KMS-11 (cell line): ENCODE data around the gene CABCOCO1.

Experiments
- H2AFZ ChIP-seq: fragments of 200-600 bp; sonication (generic); 2 replicates; pipeline ENCODE4 v1.6.1; 2016; ENCODE audit warnings: antibody characterized with exemption, mixed run types, low read depth
- H3K27ac ChIP-seq: fragments of 200-600 bp; sonication (generic); 2 replicates; pipeline ENCODE4 v1.6.1; 2016; ENCODE audit warnings: mild to moderate bottlenecking, mixed run types
- H3K27me3 ChIP-seq: fragments of 200-600 bp; sonication (generic); 2 replicates; pipeline ENCODE4 v1.6.1; 2017; ENCODE audit warnings: mild to moderate bottlenecking, low read depth, mixed run types, moderate library complexity; ENCODE audit not compliant: insufficient read depth
- H3K36me3 ChIP-seq: fragments of 200-600 bp; sonication (generic); 2 replicates; pipeline ENCODE4 v1.6.1; 2017; ENCODE audit warnings: mild to moderate bottlenecking, mixed run types; ENCODE audit not compliant: insufficient read depth
- H3K4me1 ChIP-seq: fragments of 200-600 bp; sonication (generic); 2 replicates; pipeline ENCODE4 v1.6.1; 2016; ENCODE audit warnings: mild to moderate bottlenecking, low read depth, mixed run types; ENCODE audit not compliant: poor library complexity, severe bottlenecking
- H3K4me2 ChIP-seq: fragments of 200-600 bp; sonication (generic); 2 replicates; pipeline ENCODE4 v1.7.0; 2016; ENCODE audit warnings: mild to moderate bottlenecking, mixed run types
- H3K4me3 ChIP-seq: fragments of 200-600 bp; sonication (generic); IDR thresholded peaks from 2 replicates; pipeline ENCODE4 v1.6.1; 2017; ENCODE audit warnings: low read depth, low read length, mixed read lengths; ENCODE audit not compliant: insufficient read depth
- H3K79me2 ChIP-seq: fragments of 200-600 bp; sonication (generic); 2 replicates; pipeline ENCODE4 v1.6.1; 2016; ENCODE audit warnings: low read depth, mixed run types; ENCODE audit not compliant: insufficient read depth
- H3K9ac ChIP-seq: fragments of 200-600 bp; sonication (generic); 2 replicates; pipeline ENCODE4 v1.6.1; 2016; ENCODE audit warnings: mild to moderate bottlenecking, mixed run types
- H4K20me1 ChIP-seq: fragments of 200-600 bp; sonication (generic); 2 replicates; pipeline ENCODE4 v1.6.1; 2016; ENCODE audit warnings: mild to moderate bottlenecking, mixed run types; ENCODE audit not compliant: insufficient read depth
- TF ChIP-seq, protein P1 (sequence below): fragments of 200-600 bp; sonication (generic); conservative IDR thresholded peaks from 2 replicates; pipeline ENCODE4 v1.6.1; 2017; ENCODE audit warnings: low read depth, mild to moderate bottlenecking, antibody characterized with exemption, low read length, moderate library complexity, mixed read lengths

The CABCOCO1 gene

DNA sequence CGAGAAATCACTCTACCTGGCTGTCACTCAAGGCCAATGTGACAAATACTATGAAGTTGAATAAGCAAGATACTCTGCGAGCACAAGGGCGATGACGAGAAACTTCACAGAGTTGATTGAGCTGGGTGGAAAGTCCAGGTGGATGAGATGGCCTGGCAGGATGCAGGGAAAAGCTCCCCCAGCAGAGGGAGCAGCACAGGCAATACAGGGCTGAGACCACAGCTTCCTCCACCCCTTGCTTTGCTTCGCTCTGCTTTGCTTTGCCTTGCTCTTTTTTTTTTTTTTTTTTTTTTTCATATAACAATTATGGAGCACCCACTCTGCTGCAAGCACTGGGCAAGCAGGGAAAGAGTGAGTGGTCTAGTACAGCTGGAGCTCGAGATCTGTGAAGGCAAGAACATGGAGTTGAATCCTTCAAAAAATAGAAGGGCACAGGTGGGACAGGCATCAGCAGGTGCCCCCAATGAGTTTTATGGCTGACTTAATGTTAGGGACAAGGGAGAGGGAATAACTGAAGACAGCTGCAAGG, 88.3 kb downstream of the CABCOCO1 start:
- TF ChIP-seq, protein P1, sequence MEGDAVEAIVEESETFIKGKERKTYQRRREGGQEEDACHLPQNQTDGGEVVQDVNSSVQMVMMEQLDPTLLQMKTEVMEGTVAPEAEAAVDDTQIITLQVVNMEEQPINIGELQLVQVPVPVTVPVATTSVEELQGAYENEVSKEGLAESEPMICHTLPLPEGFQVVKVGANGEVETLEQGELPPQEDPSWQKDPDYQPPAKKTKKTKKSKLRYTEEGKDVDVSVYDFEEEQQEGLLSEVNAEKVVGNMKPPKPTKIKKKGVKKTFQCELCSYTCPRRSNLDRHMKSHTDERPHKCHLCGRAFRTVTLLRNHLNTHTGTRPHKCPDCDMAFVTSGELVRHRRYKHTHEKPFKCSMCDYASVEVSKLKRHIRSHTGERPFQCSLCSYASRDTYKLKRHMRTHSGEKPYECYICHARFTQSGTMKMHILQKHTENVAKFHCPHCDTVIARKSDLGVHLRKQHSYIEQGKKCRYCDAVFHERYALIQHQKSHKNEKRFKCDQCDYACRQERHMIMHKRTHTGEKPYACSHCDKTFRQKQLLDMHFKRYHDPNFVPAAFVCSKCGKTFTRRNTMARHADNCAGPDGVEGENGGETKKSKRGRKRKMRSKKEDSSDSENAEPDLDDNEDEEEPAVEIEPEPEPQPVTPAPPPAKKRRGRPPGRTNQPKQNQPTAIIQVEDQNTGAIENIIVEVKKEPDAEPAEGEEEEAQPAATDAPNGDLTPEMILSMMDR: peak; percentile 50
- Histone ChIP-seq H3K27me3 (no peaks in the 10 kb centered on the region), H3K79me2 (no peaks in the 10 kb centered on the region), H3K9ac (no peak overlapping the region), H3K4me2 (no peak overlapping the region), H3K36me3 (no peaks in the 10 kb centered on the region), H2AFZ (no peak overlapping the region), H3K4me3 (no peak overlapping the region), H3K27ac (no peak overlapping the region), H3K4me1 (peaks cover 14% of the 10 kb centered on the region), H4K20me1 (no peaks in the 10 kb centered on the region)

- TF ChIP-seq, protein P1: no peak
- Histone ChIP-seq H3K36me3 (no peaks in the 10 kb centered on the region), H3K27ac (no peak overlapping the region), H3K4me2 (no peak overlapping the region), H3K9ac (no peak overlapping the region), H4K20me1 (no peaks in the 10 kb centered on the region), H3K4me1 (peaks cover 14% of the 10 kb centered on the region), H3K4me3 (no peak overlapping the region), H2AFZ (no peak overlapping the region), H3K79me2 (no peaks in the 10 kb centered on the region), H3K27me3 (no peaks in the 10 kb centered on the region)
Observed at GRCh38 chr10:61751599-61751998, 88.9 kb downstream of the CABCOCO1 start.

DNA sequence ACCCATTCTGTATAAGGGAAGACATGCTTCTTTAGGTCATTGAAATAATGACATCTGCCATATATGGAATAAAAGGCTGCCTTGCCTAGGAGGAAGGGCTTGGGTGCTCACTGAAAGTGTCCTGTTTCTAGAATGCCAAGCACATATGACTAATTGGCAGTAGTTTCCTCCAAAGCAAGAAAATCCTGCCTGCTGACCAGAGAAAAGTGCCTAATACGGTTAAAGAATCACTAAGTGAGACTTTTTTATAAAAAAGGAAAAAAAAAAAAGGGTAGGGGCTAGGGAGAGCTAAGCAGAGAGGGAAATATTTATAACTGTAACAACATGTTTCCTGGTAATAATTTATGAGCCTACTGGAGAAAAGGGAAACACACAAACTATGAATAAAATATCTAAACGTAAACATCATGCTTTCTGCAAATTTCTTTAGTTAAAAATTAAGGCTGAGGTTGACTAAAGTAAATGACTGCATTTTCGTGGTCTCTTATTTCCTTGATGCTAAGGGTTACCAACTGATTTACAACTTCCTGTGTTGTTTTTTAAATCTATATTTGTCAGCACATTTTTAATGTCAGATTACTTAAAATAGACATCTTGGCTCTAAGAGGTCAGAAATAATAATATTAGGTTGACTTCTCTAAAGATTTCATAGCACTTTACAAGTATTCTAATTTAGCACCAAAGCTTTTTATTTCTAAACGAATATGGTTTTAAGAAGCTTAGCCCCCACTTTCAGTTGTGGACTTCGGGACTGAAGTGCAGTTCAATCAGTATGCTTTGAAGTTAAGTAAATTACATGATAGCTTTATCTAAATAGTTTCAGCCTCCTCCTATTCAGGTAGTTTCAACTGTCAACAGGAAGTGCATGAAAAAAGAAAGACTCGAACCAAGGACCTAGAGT, 89.6 kb downstream of the CABCOCO1 start:
- Histone ChIP-seq H3K79me2 (no peaks in the 10 kb centered on the region), H3K4me1 (peaks cover 14% of the 10 kb centered on the region), H3K27ac (no peak overlapping the region), H4K20me1 (no peaks in the 10 kb centered on the region), H3K4me2 (no peak overlapping the region), H3K36me3 (no peaks in the 10 kb centered on the region), H2AFZ (no peak overlapping the region), H3K27me3 (no peaks in the 10 kb centered on the region), H3K4me3 (no peak overlapping the region), H3K9ac (no peak overlapping the region)
- TF ChIP-seq, protein P1: no peak

DNA sequence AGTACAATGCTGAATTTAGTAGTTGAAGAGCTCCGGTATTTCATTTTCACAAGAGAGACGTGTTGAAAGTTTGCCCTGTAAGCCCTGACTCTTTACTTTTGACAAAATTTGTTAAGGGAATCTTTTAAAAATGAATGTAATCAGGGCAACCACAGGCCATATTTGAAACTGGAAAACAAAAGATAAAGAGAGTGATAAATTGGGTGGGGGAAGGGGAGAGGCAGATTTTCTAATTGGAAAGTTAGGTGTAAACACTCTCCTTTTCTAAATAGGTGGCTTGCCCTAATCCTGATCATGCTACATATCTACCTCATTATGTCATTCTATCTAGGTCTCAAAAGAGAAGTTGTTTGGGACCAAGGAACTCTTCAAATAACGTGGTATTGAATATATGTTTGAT, 90.7 kb downstream of the CABCOCO1 start:
- Histone ChIP-seq H3K79me2 (no peaks in the 10 kb centered on the region), H3K27ac (no peak overlapping the region), H3K4me1 (peaks cover 14% of the 10 kb centered on the region), H4K20me1 (no peaks in the 10 kb centered on the region), H3K4me2 (no peak overlapping the region), H3K4me3 (no peak overlapping the region), H3K9ac (no peak overlapping the region), H3K27me3 (no peaks in the 10 kb centered on the region), H3K36me3 (no peaks in the 10 kb centered on the region), H2AFZ (no peak overlapping the region)
- TF ChIP-seq, protein P1: no peak
